ENCODE measurements around the gene FBXW7.

- TF ChIP-seq CTCF (IDR thresholded peaks at IDR 0.05) (no peak), POLR2AphosphoS5 (IDR thresholded peaks at IDR 0.05) (no peak), POLR2A (IDR thresholded peaks at IDR 0.05) (no peak), EP300 (IDR thresholded peaks at IDR 0.05) (no peak)
Observed at GRCh38 chr4:152456609-152457008, 79.3 kb downstream of the FBXW7 start.
